GM21717 (cell line): ENCODE data around the gene PLEKHO2.

Source experiments
- ATAC-seq: cut with Tn5 transposase; IDR thresholded peaks from one replicate; pipeline ENCODE4 v1.9.1; 2021; ENCODE audit warnings: mild to moderate bottlenecking, moderate library complexity; ENCODE audit not compliant: unreplicated experiment

Gene PLEKHO2

GRCh38 chr15:64825431-64826294, 16.1 kb upstream of the PLEKHO2 start, which contains the start of gene PIF1:
TSS of gene PIF1 (minus strand) at chr15:64825647. CDS start at chr15:64824335, 1,312 bp downstream.
- peak; percentile 72 for ATAC-seq

- no peak for ATAC-seq
Measured at GRCh38 chr15:64828985-64829384, 12.7 kb upstream of the PLEKHO2 start.

- no peak for ATAC-seq
Measured at GRCh38 chr15:64833690-64834089, 8.0 kb upstream of the PLEKHO2 start.

GRCh38 chr15:64836023-64836536, 5.6 kb upstream of the PLEKHO2 start:
- no peak for ATAC-seq

GRCh38 chr15:64837502-64837901, 4.2 kb upstream of the PLEKHO2 start:
- no peak for ATAC-seq

GRCh38 chr15:64841060-64841343, 713 bp upstream of the PLEKHO2 start:
- no peak for ATAC-seq

- no peak for ATAC-seq
Measured at GRCh38 chr15:64842096-64842939, 603 bp downstream of the PLEKHO2 start.

- ATAC-seq: no peak
Measured at GRCh38 chr15:64842986-64843561, 1.4 kb downstream of the PLEKHO2 start.

- ATAC-seq: no peak
Measured at GRCh38 chr15:64843991-64844390, 2.3 kb downstream of the PLEKHO2 start.

GRCh38 chr15:64844576-64845145, 2.9 kb downstream of the PLEKHO2 start:
- no peak for ATAC-seq

GRCh38 chr15:64845183-64845611, 3.5 kb downstream of the PLEKHO2 start:
- ATAC-seq: no peak

- no peak for ATAC-seq
Measured at GRCh38 chr15:64845831-64846595, 4.3 kb downstream of the PLEKHO2 start.

GRCh38 chr15:64847016-64847415, 5.3 kb downstream of the PLEKHO2 start:
- no peak for ATAC-seq

GRCh38 chr15:64847448-64847847, 5.7 kb downstream of the PLEKHO2 start:
- no peak for ATAC-seq

- no peak for ATAC-seq
Measured at GRCh38 chr15:64847876-64848716, 6.4 kb downstream of the PLEKHO2 start.

- ATAC-seq: no peak
Measured at GRCh38 chr15:64850778-64851502, 9.2 kb downstream of the PLEKHO2 start.

- ATAC-seq: no peak
Measured at GRCh38 chr15:64851503-64851840, 9.8 kb downstream of the PLEKHO2 start.

- no peak for ATAC-seq
Measured at GRCh38 chr15:64854041-64854440, 12.3 kb downstream of the PLEKHO2 start.

- no peak for ATAC-seq
Measured at GRCh38 chr15:64854526-64854925, 12.8 kb downstream of the PLEKHO2 start.
